KOPT-K1 (cell line): Measurements from ENCODE around the gene CD38.
"Not testable (repeated sequence)": the region's sequence is repeated elsewhere in the genome, so short reads cannot be mapped to it uniquely, and the experiment has no call there.

Source experiments
- H3K27ac ChIP-seq: fragments of 200-600 bp; sonication (generic); 2 replicates; pipeline ENCODE4 v1.5.1; 2016; ENCODE audit warnings: antibody characterized with exemption, mild to moderate bottlenecking, low read depth, low read length; ENCODE audit not compliant: poor library complexity, severe bottlenecking
- H3K36me3 ChIP-seq: fragments of 200-600 bp; sonication (generic); 2 replicates; pipeline ENCODE4 v1.5.1; 2017; ENCODE audit warnings: antibody characterized with exemption, mild to moderate bottlenecking, low read length, moderate library complexity; ENCODE audit not compliant: insufficient read depth
- H3K9me3 ChIP-seq: fragments of 200-600 bp; sonication (generic); 2 replicates; pipeline ENCODE4 v1.5.1; 2017; ENCODE audit warnings: antibody characterized with exemption, low read length, mild to moderate bottlenecking; ENCODE audit not compliant: insufficient read depth, poor library complexity, severe bottlenecking

The CD38 gene

GRCh38 chr4:15799701-15800100 lies 21.6 kb downstream of the CD38 start:
- Histone ChIP-seq H3K9me3 (no peaks in the 10 kb centered on the region), H3K36me3 (no peaks in the 10 kb centered on the region), H3K27ac (no peak overlapping the region)

GRCh38 chr4:15802497-15802896 lies 24.4 kb downstream of the CD38 start:
- not testable (repeated sequence) for H3K9me3 ChIP-seq, H3K27ac ChIP-seq, H3K36me3 ChIP-seq

- Histone ChIP-seq H3K27ac (no peak overlapping the region), H3K9me3 (no peaks in the 10 kb centered on the region), H3K36me3 (no peaks in the 10 kb centered on the region)
Measured at GRCh38 chr4:15805583-15806517, 27.7 kb downstream of the CD38 start.

GRCh38 chr4:15809058-15809457 lies 30.9 kb downstream of the CD38 start:
- Histone ChIP-seq H3K9me3 (no peaks in the 10 kb centered on the region), H3K27ac (no peak overlapping the region), H3K36me3 (no peaks in the 10 kb centered on the region)

GRCh38 chr4:15809466-15809865 lies 31.3 kb downstream of the CD38 start:
- H3K36me3 ChIP-seq = no peaks in the 10 kb centered on the region
- H3K9me3 ChIP-seq = no peaks in the 10 kb centered on the region
- H3K27ac ChIP-seq = no peak overlapping the region

GRCh38 chr4:15811703-15812337 lies 33.7 kb downstream of the CD38 start:
- peaks cover 5% of the 10 kb centered on the region; the same call in 1 of the 2 replicates for H3K36me3 ChIP-seq
- no peaks in the 10 kb centered on the region for H3K9me3 ChIP-seq
- H3K27ac ChIP-seq = no peak overlapping the region

- H3K27ac ChIP-seq = no peak overlapping the region
- H3K36me3 ChIP-seq = peaks cover 44% of the 10 kb centered on the region
- H3K9me3 ChIP-seq = peaks cover 6% of the 10 kb centered on the region
Measured at GRCh38 chr4:15832523-15833451, 54.7 kb downstream of the CD38 start.

GRCh38 chr4:15833801-15834200 lies 55.7 kb downstream of the CD38 start:
- Histone ChIP-seq H3K27ac (no peak overlapping the region), H3K36me3 (peaks cover 44% of the 10 kb centered on the region), H3K9me3 (peaks cover 6% of the 10 kb centered on the region)

GRCh38 chr4:15836362-15836761 lies 58.2 kb downstream of the CD38 start:
- Histone ChIP-seq H3K9me3 (peaks cover 15% of the 10 kb centered on the region), H3K36me3 (peaks cover 60% of the 10 kb centered on the region)

GRCh38 chr4:15837591-15837990 lies 59.5 kb downstream of the CD38 start:
- Histone ChIP-seq H3K9me3 (peaks cover 15% of the 10 kb centered on the region), H3K36me3 (peaks cover 57% of the 10 kb centered on the region), H3K27ac (no peak overlapping the region)

More at GRCh38 chr4:15836362-15836761, 58.2 kb downstream of the CD38 start:
- no peak overlapping the region for H3K27ac ChIP-seq

GRCh38 chr4:15841194-15841730 lies 63.1 kb downstream of the CD38 start:
- peaks cover 15% of the 10 kb centered on the region for H3K9me3 ChIP-seq
- not testable (repeated sequence) for H3K27ac ChIP-seq
- H3K36me3 ChIP-seq = peaks cover 29% of the 10 kb centered on the region

- no peak overlapping the region for H3K27ac ChIP-seq
- no peaks in the 10 kb centered on the region for H3K9me3 ChIP-seq
- peaks cover 37% of the 10 kb centered on the region for H3K36me3 ChIP-seq
Measured at GRCh38 chr4:15847746-15848145, 69.6 kb downstream of the CD38 start.

- peaks cover 37% of the 10 kb centered on the region for H3K36me3 ChIP-seq
- H3K9me3 ChIP-seq = no peaks in the 10 kb centered on the region
- H3K27ac ChIP-seq = no peak overlapping the region
Measured at GRCh38 chr4:15848191-15848842, 70.2 kb downstream of the CD38 start.

GRCh38 chr4:15851969-15852368 lies 73.8 kb downstream of the CD38 start:
- Histone ChIP-seq H3K36me3 (peaks cover 37% of the 10 kb centered on the region), H3K9me3 (no peaks in the 10 kb centered on the region), H3K27ac (no peak overlapping the region)
